Activated T-helper 9 cell treated with anti-CD3 and anti-CD28 coated beads, Interleukin-2, amount 50 U/mL, for 16 hours (primary cell): ENCODE data around the gene VCY1B.
"Not testable (repeated sequence)": the region's sequence is repeated elsewhere in the genome, so short reads cannot be mapped to it uniquely, and the experiment has no call there.

Experiments
- DNase-seq: peaks from one replicate; pipeline ENCODE4 v3.0.0-alpha.2; 2020; ENCODE audit warnings: low read depth

Gene VCY1B

DNA sequence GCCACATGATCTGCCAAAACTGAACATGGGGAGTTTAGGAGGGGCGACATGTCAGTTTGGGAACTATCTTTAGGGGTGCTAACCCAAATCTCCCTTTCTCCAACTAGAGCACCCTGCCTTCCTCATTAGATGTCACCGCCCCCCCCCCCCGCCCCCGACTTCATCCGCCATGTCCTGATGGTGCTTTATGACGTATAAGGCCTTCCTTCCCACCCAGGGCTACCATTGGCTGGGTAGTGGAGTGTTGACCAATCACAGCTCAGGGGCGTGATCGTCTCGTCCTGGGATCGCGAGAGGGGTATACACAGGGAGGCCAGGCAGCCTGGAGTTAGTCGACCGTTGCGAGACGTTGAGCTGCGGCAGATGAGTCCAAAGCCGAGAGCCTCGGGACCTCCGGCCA is at the start of gene VCY1B:
Gene VCY1B, plus strand, starts transcription at position 301 of the 400 bp plus-strand sequence. Its CDS starts 63 bp downstream, at position 364.
- DNase-seq: not testable (repeated sequence)

DNA sequence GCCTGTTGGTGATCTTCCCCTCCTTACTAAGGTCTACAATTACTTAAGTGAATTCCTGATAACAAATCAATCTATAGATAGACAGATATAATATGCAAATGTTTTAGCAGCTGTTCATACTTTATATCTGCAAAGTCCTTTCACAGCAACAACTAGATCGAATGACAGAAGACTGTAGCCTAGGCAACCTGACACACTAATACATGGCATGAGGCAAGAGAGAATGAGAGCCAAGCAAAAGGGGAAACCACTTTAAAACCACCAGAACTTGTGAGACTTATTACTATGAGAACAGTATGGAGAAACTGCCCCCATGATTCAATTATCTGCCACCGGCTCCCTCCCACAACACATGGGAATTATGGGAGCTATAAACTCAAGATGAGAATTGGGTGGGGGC is 44.1 kb upstream of the VCY1B start:
- not testable (repeated sequence) for DNase-seq

DNA sequence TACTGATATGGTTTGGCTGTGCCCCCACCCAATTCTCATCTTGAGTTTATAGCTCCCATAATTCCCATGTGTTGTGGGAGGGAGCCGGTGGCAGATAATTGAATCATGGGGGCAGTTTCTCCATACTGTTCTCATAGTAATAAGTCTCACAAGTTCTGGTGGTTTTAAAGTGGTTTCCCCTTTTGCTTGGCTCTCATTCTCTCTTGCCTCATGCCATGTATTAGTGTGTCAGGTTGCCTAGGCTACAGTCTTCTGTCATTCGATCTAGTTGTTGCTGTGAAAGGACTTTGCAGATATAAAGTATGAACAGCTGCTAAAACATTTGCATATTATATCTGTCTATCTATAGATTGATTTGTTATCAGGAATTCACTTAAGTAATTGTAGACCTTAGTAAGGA is 25.6 kb upstream of the VCY1B start:
- not testable (repeated sequence) for DNase-seq

DNA sequence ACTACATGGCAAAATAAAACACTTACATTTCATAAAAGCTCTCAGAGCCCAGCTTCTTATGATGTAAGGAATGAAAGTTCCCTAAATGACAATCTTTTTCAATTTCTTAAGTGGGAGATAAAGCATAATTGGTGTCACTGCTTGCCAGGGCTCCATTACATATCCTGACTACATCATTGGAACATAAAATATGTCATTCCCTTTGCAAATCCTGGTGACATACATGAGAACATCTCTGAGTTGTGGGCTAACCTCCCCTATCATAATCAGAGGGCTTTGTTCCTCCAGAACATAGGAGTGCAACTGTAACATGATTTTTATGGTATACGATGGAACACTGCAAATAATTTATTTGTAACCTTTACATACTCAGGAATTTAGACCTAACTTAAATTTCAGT is 29.9 kb downstream of the VCY1B start:
- no peak for DNase-seq
